Thoracic aorta (tissue), 2 donors: Measurements from ENCODE around the gene GADL1. TPM values are rescaled to one million over a fixed set of nuclear protein-coding genes. Genes with fewer than 3 reads are reported as not detected.

ENCODE experiments used
- ATAC-seq: fragments of 150-250 bp; one replicate; pipeline ENCODE4 v1.8.0; 2017; ENCODE audit warnings: low read depth; ENCODE audit not compliant: insufficient number of reproducible peaks, low FRiP score
- DNase-seq: peaks from one replicate; pipeline ENCODE4 v3.0.0-alpha.2; 2020; ENCODE audit warnings: low spot score
- H3K27ac ChIP-seq, 2 donors: fragments of 200-600 bp; sonication (generic); 1 replicate in 1 of 2; 2 replicates in 1 of 2; pipeline ENCODE4 v1.5.1; 2016; ENCODE audit warnings: mild to moderate bottlenecking in 2 of 2, moderate library complexity in 2 of 2
- H3K27me3 ChIP-seq: fragments of 200-600 bp; sonication (generic); replicated peaks from 2 replicates; pipeline ENCODE4 v1.6.0; 2016; ENCODE audit warnings: mild to moderate bottlenecking; ENCODE audit not compliant: insufficient read depth
- H3K36me3 ChIP-seq: fragments of 200-600 bp; sonication (generic); one replicate; pipeline ENCODE4 v1.5.1; 2016
- H3K4me1 ChIP-seq, 2 donors: fragments of 200-600 bp; sonication (generic); 1 replicate in 1 of 2; 2 replicates in 1 of 2; pipeline versions ENCODE4 v1.5.1 to v1.6.0; 2016; ENCODE audit warnings: low read depth in 2 of 2, mild to moderate bottlenecking in 1 of 2; ENCODE audit not compliant: control insufficient read depth in 1 of 2
- H3K4me3 ChIP-seq: fragments of 200-600 bp; sonication (generic); 2 replicates; pipeline ENCODE4 v1.5.1; 2016; ENCODE audit warnings: mild to moderate bottlenecking
- H3K9me3 ChIP-seq: fragments of 200-600 bp; sonication (generic); 2 replicates; pipeline ENCODE4 v1.5.1; 2016
- total RNA-seq, 2 donors: library from RNA; depleted of rRNA; stranded (reverse); fragments of >200 nt; gene quantifications; one replicate each; pipeline versions ENCODE4 v1.1.0 to v1.2.3, GENCODE V29; 2016
- TF ChIP-seq, protein P1 (sequence below): fragments of 200-600 bp; sonication (generic); IDR thresholded peaks from one replicate; pipeline ENCODE4 v1.5.1; 2019; ENCODE audit warnings: antibody characterized with exemption

GADL1 gene
- total RNA-seq, 2 donors from 2014 or later: 0.27 to 1.1 TPM

DNA sequence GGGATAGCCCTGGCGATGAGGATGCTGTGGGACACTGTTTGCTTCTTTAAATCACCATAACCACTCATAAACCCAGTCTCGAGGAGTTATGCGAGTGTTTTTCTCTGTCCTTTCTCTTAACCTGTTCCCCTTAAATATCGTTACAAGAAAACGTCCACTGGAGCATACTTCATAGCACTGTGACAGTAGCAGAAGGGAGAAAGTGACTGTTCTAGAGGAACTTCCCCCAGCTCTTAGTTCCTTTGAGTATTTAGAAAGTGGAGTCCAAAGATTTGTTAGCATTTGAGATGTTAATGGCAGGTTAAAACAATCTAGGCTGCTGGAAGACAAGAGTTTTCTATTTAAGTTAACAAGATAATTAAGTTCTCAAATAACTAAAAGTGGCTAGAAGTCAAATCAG, 142.0 kb downstream of the GADL1 start:
- H3K27me3 ChIP-seq: no peaks in the 10 kb centered on the region
- no peak for ATAC-seq
- TF ChIP-seq, protein P1, sequence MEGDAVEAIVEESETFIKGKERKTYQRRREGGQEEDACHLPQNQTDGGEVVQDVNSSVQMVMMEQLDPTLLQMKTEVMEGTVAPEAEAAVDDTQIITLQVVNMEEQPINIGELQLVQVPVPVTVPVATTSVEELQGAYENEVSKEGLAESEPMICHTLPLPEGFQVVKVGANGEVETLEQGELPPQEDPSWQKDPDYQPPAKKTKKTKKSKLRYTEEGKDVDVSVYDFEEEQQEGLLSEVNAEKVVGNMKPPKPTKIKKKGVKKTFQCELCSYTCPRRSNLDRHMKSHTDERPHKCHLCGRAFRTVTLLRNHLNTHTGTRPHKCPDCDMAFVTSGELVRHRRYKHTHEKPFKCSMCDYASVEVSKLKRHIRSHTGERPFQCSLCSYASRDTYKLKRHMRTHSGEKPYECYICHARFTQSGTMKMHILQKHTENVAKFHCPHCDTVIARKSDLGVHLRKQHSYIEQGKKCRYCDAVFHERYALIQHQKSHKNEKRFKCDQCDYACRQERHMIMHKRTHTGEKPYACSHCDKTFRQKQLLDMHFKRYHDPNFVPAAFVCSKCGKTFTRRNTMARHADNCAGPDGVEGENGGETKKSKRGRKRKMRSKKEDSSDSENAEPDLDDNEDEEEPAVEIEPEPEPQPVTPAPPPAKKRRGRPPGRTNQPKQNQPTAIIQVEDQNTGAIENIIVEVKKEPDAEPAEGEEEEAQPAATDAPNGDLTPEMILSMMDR: no peak
- no peaks in the 10 kb centered on the region for H3K9me3 ChIP-seq
- DNase-seq: no peak
- H3K4me1 ChIP-seq: no peaks in the 10 kb centered on the region
- H3K27ac ChIP-seq: no peak overlapping the region
- H3K36me3 ChIP-seq: no peaks in the 10 kb centered on the region
- no peak overlapping the region for H3K4me3 ChIP-seq

DNA sequence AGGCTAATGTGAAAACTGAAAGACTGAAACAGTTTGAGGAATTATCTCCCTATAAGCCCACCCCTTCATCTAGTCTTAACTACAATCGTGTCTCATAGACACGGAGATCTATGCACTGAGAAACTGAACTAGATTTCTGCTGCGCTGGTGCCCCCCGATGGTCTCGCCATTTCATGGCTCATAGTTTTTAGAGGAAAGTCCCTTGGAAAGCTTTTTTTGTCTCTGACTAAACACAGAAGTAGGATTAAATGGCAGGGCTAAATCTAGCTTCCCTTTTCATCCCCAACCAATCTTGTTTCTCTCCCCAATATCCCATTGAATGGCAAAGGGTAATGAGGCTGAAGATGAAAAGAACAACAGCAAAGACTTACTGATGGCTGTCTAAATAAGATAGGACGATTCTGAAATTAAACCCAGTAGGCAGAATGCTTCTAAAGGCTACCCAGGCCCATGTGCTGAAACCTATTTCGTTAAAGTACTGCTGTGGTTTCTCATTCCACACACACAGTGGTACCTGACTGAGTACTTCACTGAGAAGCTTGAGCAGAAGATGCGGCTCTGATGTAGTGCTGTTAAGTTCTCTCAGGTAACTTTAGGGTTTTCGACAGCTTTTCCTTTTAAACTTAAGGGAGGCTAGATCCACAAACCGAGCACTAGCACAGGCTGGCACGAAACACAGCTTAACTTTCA, 142.7 kb downstream of the GADL1 start:
- Histone ChIP-seq H3K4me3 (no peak overlapping the region), H3K9me3 (no peaks in the 10 kb centered on the region), H3K4me1 (no peaks in the 10 kb centered on the region), H3K36me3 (no peaks in the 10 kb centered on the region), H3K27me3 (no peaks in the 10 kb centered on the region), H3K27ac (no peak overlapping the region)
- TF ChIP-seq, protein P1: no peak
- DNase-seq (no peak), ATAC-seq (no peak)

DNA sequence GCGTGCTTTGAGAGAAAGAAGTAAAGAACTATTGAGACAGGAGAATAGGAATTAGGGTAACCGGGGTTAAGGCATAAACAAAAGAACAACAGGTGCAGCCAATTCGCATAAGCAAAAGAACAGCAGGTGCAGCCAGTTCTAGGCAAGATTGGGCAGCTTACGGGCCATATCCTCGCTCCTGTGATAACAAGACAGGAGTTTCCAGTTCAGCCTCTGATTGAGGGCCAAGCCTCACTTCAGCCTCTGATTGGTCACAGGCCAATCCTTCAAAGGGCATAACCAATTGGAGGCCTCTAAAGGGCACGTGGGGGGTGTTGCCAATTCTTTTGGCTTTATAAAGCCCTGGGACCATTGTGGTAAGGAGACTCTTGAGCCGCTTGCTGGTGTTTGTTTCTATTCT, 143.5 kb downstream of the GADL1 start:
- Histone ChIP-seq H3K9me3 (no peaks in the 10 kb centered on the region), H3K27ac (no peak overlapping the region), H3K36me3 (no peaks in the 10 kb centered on the region), H3K4me1 (no peaks in the 10 kb centered on the region), H3K4me3 (no peak overlapping the region), H3K27me3 (no peaks in the 10 kb centered on the region)
- DNase-seq: no peak
- ATAC-seq: no peak
- TF ChIP-seq, protein P1: no peak

DNA sequence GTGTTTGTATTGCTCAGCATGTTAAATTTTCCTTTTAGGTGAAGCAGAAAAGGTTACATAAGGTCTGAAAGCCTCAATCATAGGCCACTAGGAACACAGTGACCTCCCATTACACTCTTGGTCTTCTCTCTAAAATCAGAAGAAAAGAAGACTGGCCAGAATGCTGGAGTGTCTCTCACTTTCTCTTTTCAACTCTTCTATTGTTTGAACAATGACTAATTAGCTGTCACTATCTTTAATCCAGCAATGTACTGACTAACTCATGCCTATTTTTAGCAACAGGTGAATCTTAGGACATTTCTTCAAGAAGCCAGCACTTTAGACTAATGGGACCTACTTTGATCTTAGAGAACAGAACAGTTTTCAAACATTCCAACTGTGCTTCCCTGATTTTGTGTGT, 145.2 kb downstream of the GADL1 start:
- no peak overlapping the region for H3K27ac ChIP-seq

DNA sequence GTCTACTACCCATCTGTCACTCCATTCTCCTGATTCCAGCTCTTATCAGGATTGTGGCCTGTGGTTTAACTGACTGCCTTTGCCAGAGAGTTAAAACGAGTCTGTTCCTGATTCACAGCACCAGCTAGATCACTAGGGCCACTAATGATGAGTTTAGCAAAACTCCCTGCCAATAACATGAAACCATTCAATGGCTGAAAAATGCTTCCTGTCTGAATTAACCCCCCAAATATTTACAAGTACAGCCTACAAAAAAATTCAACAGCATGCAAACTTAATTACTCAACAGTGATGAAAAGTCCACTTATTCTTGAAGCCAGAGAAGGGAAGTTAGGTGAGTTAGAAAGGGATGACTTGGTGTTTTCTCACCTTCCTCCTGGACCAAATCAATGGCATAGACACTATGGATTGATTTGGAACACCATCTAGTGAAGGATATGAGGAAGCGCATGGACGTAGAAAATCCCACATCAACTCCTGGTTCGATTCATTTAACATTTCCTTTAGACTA, 146.6 kb downstream of the GADL1 start:
- Histone ChIP-seq H3K4me3 (no peak overlapping the region), H3K27me3 (no peaks in the 10 kb centered on the region), H3K4me1 (no peaks in the 10 kb centered on the region), H3K27ac (no peak overlapping the region), H3K9me3 (no peaks in the 10 kb centered on the region), H3K36me3 (no peaks in the 10 kb centered on the region)
- TF ChIP-seq, protein P1: peak; percentile 26
- ATAC-seq (no peak), DNase-seq (no peak)

More for the DNA sequence above, 145.2 kb downstream of the GADL1 start:
- no peaks in the 10 kb centered on the region for H3K9me3 ChIP-seq
- H3K4me1 ChIP-seq: no peaks in the 10 kb centered on the region
- TF ChIP-seq, protein P1: no peak
- no peaks in the 10 kb centered on the region for H3K36me3 ChIP-seq
- no peaks in the 10 kb centered on the region for H3K27me3 ChIP-seq
- ATAC-seq: no peak
- no peak overlapping the region for H3K4me3 ChIP-seq
- no peak for DNase-seq
